Eye (tissue), 1 donor: ENCODE data around the gene HEATR3.

Experiments used
- DNase-seq: peaks from one replicate; pipeline ENCODE4 v3.0.0-alpha.2; 2015

The HEATR3 gene

DNA sequence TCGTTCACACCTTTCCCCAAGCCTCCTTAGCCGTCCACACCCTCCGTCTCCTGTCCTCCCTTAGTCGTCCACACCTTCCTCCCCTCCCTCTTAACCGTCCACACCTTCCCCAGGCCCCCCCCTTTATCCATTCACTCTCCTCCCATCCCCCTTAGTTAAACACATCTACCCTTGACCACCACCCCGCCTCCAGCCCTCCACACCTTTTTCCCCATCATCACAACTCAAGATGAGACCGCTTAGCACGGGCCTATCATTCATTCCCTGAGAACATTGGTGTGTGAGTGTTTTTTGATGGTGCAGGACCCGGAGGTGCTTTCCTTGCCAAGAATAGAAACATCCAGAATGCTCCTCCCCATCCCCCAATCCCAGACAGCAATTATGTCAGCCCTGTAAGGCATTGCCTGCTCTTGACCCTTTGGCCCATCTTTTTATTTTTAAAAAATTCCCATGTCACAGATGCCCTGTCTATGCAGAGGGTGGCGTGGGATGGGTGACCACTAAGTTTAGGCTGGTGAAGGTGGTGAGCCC lies 88.7 kb downstream of the HEATR3 start:
- peak; percentile 38 for DNase-seq

DNA sequence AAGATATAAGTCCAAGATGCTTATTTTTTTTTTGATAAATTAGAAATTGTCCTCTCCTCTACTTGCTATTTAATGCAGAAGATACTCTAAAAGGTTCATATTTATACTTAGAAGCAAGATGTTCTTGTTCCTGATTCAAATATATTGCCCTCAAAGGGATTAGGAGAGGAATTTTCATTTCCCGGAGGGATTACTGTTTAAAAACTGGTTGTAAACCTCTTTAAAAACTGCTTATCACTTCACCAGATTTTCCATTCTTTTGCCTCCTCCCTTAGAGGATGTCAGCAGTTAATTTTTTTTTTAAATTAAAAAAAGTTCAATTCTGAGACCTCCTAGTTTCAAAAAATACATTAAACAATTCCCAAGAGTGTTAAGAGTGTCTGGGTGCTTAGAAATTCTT lies 90.2 kb downstream of the HEATR3 start:
- no peak for DNase-seq
